ENCODE results near the gene MTHFSD. TPM values are rescaled to one million over a fixed set of nuclear protein-coding genes. Genes with fewer than 3 reads are reported as not detected.

Gene MTHFSD
- total RNA-seq, 1 donor from 2014 or later, result 11.8 TPM

DNA sequence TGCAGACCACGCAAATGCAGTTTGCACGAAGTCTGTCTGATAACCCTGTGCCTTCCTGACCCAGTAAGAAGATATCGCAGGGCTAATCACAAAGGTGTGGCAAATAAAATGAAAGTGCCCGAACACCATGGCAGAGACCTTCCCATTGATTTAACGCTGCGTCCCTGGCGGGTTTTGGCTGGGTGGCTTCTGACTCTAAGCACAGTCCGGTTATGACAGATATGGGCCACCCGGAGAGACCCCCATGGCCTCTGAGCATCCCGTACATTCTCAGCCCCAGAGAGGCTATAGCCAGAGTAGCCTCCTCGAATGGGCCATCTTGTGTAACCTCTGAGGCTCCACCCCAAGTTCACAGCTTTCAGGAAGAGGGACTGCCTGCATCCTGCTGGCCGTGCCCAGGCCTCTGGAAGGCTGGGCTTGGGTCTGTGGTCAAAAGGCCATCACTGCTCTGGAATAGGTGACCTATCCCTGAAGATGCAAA, 17.0 kb upstream of the MTHFSD start:
- DNase-seq (ENCODE audit: low spot score in 2 of 2), result no peak
- FAIRE-seq, result no peak

DNA sequence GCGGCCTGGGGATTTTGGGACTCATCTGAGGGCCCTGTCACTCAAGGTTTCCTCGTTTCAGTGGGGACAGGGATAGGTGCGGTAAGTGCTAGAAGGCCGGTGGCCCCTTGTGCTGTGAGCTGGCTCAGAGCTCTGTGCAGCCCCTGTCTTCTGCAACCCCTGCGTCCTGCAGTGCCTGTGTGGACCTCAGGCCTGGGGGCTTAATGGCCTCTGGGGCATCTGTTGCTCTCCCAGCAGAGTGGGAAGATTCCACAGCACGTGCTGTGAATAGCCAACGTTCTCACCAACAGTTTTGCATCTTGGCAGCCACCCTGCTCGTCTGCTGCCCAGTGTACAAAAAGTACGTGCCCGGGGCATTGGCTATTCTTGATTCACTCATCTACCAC, 16.5 kb upstream of the MTHFSD start:
- DNase-seq (ENCODE audit: low spot score in 2 of 2) (no peak), FAIRE-seq (no peak)

DNA sequence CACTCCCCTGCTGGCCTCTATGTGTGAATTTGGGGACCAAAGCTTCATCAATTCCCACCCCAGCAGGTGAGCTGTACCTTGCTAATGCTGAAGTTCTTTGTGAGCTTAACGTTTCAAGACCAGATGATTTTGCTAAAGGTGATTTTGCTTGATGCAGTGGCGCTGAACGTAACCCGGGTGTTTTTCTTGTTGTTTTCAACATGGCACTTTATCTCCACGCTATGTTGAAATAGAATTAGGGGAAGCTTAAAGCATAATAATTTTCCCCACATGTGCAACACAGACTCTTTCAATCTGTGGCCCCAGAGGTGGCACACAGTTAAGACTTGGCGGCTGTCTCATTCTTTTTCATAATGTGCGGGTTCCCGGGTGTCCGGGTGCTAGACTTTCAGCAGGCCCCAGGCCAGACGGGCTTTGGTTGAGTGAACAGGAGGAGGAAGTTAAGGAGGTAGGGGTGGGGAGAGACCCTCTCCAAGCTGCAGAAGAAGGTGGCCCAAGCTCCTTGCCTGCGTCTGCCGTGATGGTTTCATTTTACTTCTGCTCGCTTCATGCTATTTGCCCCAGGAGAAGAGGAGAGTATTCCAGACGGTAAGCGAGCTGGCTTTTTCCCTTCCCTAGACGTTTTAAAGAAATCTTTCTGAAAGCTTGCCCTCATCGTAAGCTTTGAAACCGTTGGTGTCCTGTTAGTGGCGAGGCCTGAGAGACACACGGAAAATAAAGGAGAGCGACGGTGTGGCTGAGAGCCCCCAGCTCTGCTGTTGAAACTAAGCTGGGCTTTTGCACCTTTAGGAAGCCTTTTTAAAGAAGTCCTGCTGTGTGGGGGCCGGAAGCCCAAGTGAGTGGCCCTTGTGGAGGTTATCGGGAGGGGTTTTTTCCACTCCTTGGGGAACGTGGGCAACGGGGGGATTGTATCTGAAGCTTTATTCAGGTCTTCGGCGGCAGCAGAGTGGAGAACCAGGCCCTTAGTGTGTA, 15.8 kb upstream of the MTHFSD start:
- DNase-seq (ENCODE audit: low spot score in 2 of 2) (no peak), FAIRE-seq (no peak)

DNA sequence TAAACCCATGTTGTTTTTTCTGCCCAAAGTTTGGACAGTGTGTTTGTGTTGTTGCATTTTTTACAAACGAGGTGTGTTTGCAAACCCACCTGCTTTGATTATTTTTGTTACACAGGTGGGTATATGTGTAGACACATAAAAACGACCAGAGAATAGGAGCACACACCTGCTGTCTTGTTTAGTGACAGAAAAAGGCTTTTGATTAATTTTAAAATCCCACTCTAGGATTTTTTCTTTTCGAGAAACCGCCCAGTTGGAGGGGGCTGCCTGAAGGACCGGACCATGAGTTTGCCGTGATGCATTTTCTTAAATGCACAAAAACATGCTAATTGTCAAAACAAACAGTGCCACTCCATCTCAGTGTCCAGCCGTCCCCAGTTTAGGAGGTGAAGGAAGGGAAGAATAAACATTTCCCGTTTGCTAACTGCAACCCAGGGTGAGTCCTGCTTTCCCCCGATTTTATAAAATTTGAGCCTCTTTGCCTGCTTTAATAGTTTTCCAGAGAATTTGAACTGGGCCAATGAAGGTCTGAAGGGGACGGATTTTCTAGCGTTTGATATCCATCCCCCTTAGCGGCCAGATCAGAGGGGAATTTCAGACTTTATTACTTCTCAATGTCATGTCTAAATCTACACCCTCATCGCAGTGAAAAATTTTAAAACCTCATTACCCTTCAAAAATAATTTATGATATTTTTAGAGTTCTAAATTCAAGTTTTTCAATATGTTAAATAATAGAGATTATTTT, 14.8 kb upstream of the MTHFSD start:
- DNase-seq (ENCODE audit: low spot score in 2 of 2) (no peak), FAIRE-seq (peak; percentile 19)

DNA sequence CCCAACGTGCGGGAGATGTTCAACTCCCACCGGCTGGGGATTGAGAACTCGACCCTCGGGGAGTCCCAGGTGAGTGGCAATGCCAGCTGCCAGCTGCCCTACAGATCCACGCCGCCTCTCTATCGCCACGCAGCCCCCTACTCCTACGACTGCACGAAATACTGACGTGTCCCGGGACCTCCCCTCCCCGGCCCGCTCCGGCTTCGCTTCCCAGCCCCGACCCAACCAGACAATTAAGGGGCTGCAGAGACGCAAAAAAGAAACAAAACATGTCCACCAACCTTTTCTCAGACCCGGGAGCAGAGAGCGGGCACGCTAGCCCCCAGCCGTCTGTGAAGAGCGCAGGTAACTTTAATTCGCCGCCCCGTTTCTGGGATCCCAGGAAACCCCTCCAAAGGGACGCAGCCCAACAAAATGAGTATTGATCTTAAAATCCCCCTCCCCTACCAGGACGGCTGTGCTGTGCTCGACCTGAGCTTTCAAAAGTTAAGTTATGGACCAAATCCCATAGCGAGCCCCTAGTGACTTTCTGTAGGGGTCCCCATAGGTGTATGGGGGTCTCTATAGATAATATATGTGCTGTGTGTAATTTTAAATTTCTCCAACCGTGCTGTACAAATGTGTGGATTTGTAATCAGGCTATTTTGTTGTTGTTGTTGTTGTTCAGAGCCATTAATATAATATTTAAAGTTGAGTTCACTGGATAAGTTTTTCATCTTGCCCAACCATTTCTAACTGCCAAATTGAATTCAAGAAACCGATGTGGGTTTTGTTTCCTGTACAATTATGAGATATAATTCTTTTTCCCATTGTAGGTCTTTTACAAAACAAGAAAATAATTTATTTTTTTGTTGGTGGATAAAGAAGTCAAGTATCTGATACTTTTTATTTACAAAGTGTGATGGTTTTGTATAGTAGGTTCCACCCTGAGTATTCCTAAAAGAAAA, 13.9 kb upstream of the MTHFSD start:
- FAIRE-seq (no peak), DNase-seq (ENCODE audit: low spot score in 2 of 2) (no peak)

DNA sequence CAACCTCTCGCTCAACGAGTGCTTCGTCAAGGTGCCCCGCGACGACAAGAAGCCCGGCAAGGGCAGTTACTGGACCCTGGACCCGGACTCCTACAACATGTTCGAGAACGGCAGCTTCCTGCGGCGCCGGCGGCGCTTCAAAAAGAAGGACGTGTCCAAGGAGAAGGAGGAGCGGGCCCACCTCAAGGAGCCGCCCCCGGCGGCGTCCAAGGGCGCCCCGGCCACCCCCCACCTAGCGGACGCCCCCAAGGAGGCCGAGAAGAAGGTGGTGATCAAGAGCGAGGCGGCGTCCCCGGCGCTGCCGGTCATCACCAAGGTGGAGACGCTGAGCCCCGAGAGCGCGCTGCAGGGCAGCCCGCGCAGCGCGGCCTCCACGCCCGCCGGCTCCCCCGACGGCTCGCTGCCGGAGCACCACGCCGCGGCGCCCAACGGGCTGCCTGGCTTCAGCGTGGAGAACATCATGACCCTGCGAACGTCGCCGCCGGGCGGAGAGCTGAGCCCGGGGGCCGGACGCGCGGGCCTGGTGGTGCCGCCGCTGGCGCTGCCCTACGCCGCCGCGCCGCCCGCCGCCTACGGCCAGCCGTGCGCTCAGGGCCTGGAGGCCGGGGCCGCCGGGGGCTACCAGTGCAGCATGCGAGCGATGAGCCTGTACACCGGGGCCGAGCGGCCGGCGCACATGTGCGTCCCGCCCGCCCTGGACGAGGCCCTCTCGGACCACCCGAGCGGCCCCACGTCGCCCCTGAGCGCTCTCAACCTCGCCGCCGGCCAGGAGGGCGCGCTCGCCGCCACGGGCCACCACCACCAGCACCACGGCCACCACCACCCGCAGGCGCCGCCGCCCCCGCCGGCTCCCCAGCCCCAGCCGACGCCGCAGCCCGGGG, 12.9 kb upstream of the MTHFSD start:
- DNase-seq (ENCODE audit: low spot score in 2 of 2), result no peak
- no peak for FAIRE-seq

DNA sequence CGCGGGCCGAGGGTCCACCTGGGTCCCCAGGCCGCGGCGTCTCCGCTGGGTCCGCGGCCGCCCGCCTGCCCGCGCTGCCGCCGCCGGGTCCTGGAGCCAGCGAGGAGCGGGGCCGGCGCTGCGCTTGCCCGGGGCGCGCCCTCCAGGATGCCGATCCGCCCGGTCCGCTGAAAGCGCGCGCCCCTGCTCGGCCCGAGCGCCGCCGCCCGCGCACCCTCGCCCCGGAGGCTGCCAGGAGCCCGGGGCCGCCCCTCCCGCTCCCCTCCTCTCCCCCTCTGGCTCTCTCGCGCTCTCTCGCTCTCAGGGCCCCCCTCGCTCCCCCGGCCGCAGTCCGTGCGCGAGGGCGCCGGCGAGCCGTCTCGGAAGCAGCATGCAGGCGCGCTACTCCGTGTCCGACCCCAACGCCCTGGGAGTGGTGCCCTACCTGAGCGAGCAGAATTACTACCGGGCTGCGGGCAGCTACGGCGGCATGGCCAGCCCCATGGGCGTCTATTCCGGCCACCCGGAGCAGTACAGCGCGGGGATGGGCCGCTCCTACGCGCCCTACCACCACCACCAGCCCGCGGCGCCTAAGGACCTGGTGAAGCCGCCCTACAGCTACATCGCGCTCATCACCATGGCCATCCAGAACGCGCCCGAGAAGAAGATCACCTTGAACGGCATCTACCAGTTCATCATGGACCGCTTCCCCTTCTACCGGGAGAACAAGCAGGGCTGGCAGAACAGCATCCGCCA, 12.1 kb upstream of the MTHFSD start:
- FAIRE-seq, result no peak
- DNase-seq (ENCODE audit: low spot score in 2 of 2), result no peak

DNA sequence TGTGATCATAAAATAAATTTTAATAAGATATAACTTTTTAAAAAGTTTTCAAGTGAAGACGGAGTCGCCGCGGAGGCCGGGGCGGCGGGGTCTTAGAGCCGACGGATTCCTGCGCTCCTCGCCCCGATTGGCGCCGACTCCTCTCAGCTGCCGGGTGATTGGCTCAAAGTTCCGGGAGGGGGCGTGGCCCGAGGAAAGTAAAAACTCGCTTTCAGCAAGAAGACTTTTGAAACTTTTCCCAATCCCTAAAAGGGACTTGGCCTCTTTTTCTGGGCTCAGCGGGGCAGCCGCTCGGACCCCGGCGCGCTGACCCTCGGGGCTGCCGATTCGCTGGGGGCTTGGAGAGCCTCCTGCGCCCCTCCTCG, 11.5 kb upstream of the MTHFSD start, which contains the start of gene FOXC2:
Gene FOXC2 (plus strand): TSS at position 229 of the 365 bp plus-strand sequence. CDS start 507 bp downstream, outside the sequence.
- FAIRE-seq (no peak), DNase-seq (ENCODE audit: low spot score in 2 of 2) (peak; percentile 65 to 66)

DNA sequence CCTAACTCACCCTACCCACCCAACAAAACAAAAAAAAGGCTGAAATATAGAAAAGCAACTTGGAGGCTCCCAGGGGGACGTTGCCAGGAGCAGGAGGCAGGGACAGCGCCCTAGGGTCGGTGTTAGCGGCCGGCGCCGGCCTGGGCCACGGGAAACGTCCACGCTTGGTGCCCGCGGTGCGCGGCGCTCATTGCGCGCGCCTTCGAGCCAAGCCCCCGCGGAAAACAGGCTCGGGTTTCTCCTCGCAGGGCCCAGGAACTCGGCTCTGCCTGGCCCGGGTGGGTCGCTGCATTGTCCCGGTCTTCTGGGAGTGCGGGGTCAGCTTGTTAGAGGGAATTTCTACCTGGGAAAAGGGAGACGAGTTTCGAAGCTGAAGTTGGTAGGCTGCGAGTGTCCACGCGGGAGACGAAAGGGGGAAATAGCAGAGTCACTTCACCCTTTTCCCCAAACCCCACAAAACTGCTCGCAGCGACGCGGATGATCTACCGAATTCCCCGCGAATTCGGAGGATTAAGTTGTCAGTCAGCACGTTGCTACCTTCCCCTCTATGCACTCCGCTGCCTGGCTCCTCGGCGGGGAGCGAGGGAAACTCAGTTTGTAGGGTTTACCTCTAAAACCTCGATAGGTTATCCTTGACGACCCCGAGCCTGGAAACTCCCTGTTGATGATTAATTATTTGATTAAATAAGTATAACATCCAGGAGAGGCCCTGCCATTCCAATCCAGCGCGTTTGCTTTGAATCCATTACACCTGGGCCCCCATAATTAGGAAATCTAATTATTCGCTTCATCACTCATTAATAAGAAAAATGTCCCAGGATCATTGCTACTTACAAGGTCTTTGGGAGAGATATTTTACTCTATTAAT, 10.8 kb upstream of the MTHFSD start:
- no peak for DNase-seq (ENCODE audit: low spot score in 2 of 2)
- no peak for FAIRE-seq

DNA sequence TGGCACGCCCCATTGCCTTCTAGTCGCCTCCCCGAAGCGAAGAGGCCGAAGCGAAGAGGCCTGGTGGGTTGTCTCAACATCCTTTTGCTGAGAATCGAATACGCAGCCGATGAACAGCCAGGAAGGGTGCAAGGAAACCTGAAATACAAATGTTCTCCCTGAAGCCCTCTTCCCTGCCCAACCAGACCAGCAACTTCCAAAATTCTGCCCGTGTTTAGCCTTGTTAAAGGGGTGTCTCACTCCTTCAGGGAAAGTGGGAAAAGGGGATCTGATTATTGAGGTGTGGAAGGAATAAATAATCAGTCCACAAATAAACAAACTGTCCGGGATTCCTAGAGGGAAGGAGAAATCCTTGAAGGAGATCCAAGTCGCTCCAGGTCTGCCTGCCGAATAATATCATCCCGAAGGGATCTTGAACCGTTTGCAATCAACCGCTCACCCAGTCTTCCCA, 10.2 kb upstream of the MTHFSD start:
- FAIRE-seq (no peak), DNase-seq (ENCODE audit: low spot score in 2 of 2) (no peak)

DNA sequence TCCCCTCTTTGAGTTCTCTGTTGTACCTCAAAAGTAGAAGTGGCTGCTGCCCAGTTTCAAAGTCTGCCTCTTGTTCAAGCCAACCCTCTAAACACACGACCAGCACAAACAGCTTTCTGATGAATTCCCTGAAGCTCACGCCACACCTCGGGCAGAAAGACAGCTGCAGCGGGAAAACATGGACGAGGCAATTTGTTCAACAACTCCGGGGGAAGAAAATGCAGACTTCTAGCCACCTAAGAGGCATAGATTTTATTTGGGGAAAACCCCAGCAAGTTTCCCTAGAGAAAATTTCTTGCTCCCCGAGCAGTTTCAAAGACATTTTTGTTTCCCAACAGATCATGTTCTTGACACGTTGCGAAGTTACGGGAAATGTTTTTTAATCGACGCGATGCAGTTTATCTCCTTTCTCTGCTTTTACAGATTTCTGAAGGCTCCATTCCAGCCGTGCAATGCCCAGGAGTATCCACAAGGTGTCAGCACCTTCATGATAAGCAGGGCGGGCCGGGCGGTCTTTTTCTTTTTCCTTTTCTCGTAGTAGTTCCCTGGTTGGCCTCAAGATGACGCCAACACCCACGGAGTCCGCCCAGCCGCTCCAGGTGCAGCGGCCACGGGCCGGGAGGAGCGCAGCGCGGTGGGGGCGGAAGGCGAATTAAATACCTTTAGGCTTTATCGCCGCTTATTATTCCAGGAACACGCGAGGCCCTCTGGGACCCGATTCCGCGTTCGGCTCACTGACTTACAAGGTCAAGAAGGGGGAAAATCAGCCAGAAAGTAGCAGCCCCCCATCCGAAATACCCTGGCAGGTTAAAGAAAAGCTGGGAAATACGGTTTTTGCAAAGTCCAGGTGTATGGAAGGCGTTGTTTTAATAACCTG, 8.7 kb upstream of the MTHFSD start:
- no peak for FAIRE-seq

DNA sequence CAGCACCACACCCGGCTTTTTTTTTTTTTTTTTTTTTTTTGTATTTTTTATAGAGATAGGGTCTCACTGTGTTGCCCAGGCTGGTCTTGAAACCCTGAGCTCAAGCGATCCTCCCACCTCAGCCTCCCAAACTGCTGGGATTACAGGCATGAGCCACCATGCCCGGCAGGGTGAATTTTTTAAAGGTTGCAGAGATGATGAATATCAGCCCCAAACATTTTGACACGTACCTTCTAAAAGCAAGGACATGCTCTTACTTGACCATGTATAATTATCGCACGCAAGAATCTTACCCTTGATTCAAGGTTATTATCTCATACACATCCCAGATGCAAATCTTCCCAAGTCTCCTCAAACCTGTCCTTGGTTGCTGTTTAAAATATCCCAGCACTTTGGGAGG, 7.3 kb upstream of the MTHFSD start:
- no peak for DNase-seq (ENCODE audit: low spot score in 2 of 2)
- no peak for FAIRE-seq

More for the DNA sequence above, 8.7 kb upstream of the MTHFSD start:
- peak; percentile 86 to 95 for DNase-seq (ENCODE audit: low spot score in 2 of 2)

DNA sequence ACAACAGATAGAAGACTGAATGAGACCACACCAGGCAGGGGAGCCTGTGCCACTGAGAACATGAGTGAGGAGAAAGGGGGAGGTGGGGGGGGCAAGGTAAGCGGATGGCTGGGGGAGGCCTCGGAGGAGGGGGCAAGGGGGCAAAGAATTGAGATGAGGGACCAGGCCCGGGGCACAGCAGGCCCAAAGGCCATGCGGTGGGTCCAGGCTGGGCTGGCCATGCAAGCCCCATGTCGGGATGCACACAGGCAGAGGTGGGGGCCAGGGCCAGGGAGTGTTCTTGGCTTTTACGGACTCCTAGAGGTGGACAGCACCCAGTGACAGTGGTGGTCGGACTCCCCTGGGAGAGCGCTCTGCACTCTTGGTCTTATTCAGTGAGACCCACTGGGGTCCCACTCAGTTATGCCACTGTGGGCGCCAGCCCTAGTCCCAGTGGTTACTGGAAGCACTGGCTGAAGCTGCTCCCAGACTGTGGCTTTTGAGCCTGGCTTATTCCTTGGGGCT, 4.8 kb upstream of the MTHFSD start:
- FAIRE-seq (no peak), DNase-seq (ENCODE audit: low spot score in 2 of 2) (no peak)

DNA sequence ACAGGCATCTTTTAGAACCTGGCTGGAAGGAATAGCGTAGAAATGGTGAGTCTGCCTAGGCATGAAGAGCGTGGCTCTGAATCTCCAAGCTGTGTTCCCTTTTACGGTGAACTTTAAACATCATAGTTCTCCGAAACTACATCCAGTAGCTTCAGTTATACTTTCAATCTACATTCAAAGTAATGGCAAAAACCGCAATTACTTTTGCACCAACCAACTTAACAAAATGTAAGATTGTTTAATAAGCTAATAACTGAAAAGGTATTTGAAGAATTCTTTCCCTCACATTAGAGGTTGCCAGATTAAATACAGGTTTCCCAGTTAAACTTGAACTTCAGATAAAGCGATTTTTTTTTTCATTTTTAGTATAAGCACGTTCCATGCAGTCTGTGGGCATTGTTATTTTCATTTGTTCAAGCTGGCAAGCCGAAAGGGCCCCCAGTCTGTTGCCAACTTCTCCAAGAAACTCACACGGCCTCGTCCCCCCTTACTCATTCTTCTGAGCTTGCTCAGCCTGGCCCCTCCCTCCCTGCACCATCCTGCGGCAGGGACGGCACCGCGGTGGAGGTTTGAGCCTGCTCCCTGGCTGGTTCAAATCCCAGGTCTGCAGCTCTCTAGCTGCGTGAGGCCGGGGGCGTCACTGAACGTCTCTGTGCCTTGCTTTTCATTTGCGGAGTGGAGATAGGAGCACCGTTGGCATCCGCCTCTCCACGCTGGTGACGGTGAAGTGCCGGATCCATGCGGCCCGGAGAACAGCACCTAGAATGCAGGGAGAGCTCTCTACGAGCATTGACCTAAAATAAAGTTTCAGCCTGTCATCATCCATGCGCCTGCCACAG, 3.5 kb upstream of the MTHFSD start:
- no peak for DNase-seq (ENCODE audit: low spot score in 2 of 2)
- no peak for FAIRE-seq

DNA sequence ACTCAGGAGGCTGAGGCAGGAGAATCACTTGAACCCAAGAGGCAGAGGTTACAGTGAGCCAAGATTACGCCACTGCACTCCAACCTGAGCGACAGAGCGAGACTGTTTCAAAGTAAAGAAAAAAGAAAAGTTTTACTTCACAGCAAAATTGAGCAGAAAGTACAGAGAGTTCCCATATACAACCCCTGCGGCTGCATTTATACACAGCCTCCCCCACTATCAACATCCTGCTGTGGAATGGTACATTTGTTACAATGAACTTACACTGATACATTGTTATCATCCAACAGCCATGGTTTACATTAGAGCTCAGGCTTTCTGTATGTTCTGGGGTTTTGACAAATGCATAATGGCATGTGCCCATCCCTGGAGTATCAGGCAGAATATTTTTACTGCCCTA, 2.6 kb upstream of the MTHFSD start:
- DNase-seq (ENCODE audit: low spot score in 2 of 2), result no peak
- no peak for FAIRE-seq

Data from frontal cortex (tissue), 4 donors.